NCI-H2227 treated with DMSO at 0.1 percent for 48 hours (cell line): ENCODE results near the gene PHLDB1.
A peak's percentile ranks its signal among the peaks of the same experiment; 100 is the strongest.
"Not testable (repeated sequence)": the region's sequence is repeated elsewhere in the genome, so short reads cannot be mapped to it uniquely, and the experiment has no call there.

Experiments
- DNase-seq: peaks from one replicate; lab custom pipeline; 2025; lab: John Stamatoyannopoulos, UW

Gene PHLDB1

GRCh38 chr11:118606157-118606843, 1.1 kb upstream of the PHLDB1 start:
- DNase-seq = no peak

GRCh38 chr11:118606844-118607228, 579 bp upstream of the PHLDB1 start:
- no peak for DNase-seq

GRCh38 chr11:118608360-118609227, 1.2 kb downstream of the PHLDB1 start:
- no peak for DNase-seq

GRCh38 chr11:118609380-118610224, 2.2 kb downstream of the PHLDB1 start:
- no peak for DNase-seq

- no peak for DNase-seq
These were observed 2.9 kb downstream of the PHLDB1 start for GRCh38 chr11:118610225-118610772.

GRCh38 chr11:118610773-118611432, 3.5 kb downstream of the PHLDB1 start:
- DNase-seq = no peak

GRCh38 chr11:118611433-118611795, 4.0 kb downstream of the PHLDB1 start:
- not testable (repeated sequence) for DNase-seq

GRCh38 chr11:118612378-118612777, 5.0 kb downstream of the PHLDB1 start:
- no peak for DNase-seq

GRCh38 chr11:118614511-118614910, 7.1 kb downstream of the PHLDB1 start:
- DNase-seq = no peak

GRCh38 chr11:118615282-118615975, 8.0 kb downstream of the PHLDB1 start:
- DNase-seq = no peak

GRCh38 chr11:118615976-118616371, 8.6 kb downstream of the PHLDB1 start:
- no peak for DNase-seq

GRCh38 chr11:118618115-118618990, 10.9 kb downstream of the PHLDB1 start:
- no peak for DNase-seq

- no peak for DNase-seq
These were observed 11.6 kb downstream of the PHLDB1 start for GRCh38 chr11:118618991-118619375.

GRCh38 chr11:118619444-118620197, 12.2 kb downstream of the PHLDB1 start:
- no peak for DNase-seq

- no peak for DNase-seq
These were observed 13.2 kb downstream of the PHLDB1 start for GRCh38 chr11:118620529-118621070.

- DNase-seq = peak; percentile 64
These were observed 13.8 kb downstream of the PHLDB1 start for GRCh38 chr11:118621071-118621783.

- DNase-seq = no peak
These were observed 14.5 kb downstream of the PHLDB1 start for GRCh38 chr11:118621784-118622375.
